H1 (cell line): ENCODE results near the gene SLC26A1. TPM values are rescaled to one million over a fixed set of nuclear protein-coding genes. Genes with fewer than 3 reads are reported as not detected.
A peak's percentile ranks its signal among the peaks of the same experiment; 100 is the strongest.

ENCODE experiments used
- CTCF ChIA-PET: fragments of 300-600 bp; sonication (Branson Sonifier 250); formaldehyde crosslinking; loops from one replicate; lab custom pipeline; 2021; ENCODE audit not compliant: partially characterized antibody; lab: Charles Lee
- POLR2A ChIA-PET: fragments of 300-600 bp; sonication (Branson Sonifier 250); formaldehyde crosslinking; loops from one replicate; lab custom pipeline; 2021; ENCODE audit warnings: inconsistent platforms; ENCODE audit not compliant: partially characterized antibody; lab: Charles Lee
- DNase-seq, 2 experiments: peaks; one replicate each; pipeline versions ENCODE4 v3.0.0 to v3.0.0-alpha.2; 2010 to 2022; ENCODE audit warnings: low spot score in 2 of 2, low read depth in 1 of 2, mixed read lengths in 1 of 2
- FAIRE-seq: peaks from 2 replicates; lab custom pipeline; 2011; peaks lifted over from hg19 to GRCh38; lab: Jason Lieb, UNC
- H2AFZ ChIP-seq: 2 replicates; pipeline ENCODE4 v1.8.1; 2012; ENCODE audit warnings: low read length, inconsistent platforms
- H2AK5ac ChIP-seq: 2 replicates; pipeline ENCODE4 v1.6.1; 2013; ENCODE audit warnings: low read depth, low read length
- H2BK120ac ChIP-seq: replicated peaks from 2 replicates; pipeline ENCODE3; 2013; ENCODE audit warnings: low read depth, low read length, inconsistent platforms
- H2BK12ac ChIP-seq: 2 replicates; pipeline ENCODE4 v1.6.1; 2013; ENCODE audit warnings: low read depth, low read length
- H2BK15ac ChIP-seq: 2 replicates; pipeline ENCODE4 v1.6.1; 2013; ENCODE audit warnings: low read length
- H2BK20ac ChIP-seq: 2 replicates; pipeline ENCODE4 v1.6.1; 2013; ENCODE audit warnings: low read length
- H2BK5ac ChIP-seq: 2 replicates; pipeline ENCODE4 v1.6.1; 2013; ENCODE audit warnings: low read depth, low read length
- H3K14ac ChIP-seq: 2 replicates; pipeline ENCODE4 v1.6.1; 2013; ENCODE audit warnings: inconsistent platforms; ENCODE audit not compliant: insufficient read length
- H3K18ac ChIP-seq: 2 replicates; pipeline ENCODE4 v1.6.1; 2013; ENCODE audit warnings: low read length; ENCODE audit errors: extremely low read depth
- H3K23ac ChIP-seq: 2 replicates; pipeline ENCODE4 v1.6.1; 2013; ENCODE audit warnings: inconsistent platforms; ENCODE audit not compliant: insufficient read length
- H3K23me2 ChIP-seq: 2 replicates; pipeline ENCODE4 v1.6.1; 2013; ENCODE audit warnings: low read depth, low read length
- H3K27ac ChIP-seq: 2 replicates; pipeline ENCODE4 v1.6.1; 2011; ENCODE audit warnings: low read depth, low read length, inconsistent platforms
- H3K27me3 ChIP-seq, 4 experiments: replicated peaks in 1 of 4; 1 replicate in 1 of 4; 2 replicates in 3 of 4; pipeline versions ENCODE4 v1.6.1 to v1.8.1; 2011 to 2013; ENCODE audit warnings: low read length in 3 of 4, mild to moderate bottlenecking in 3 of 4, inconsistent platforms in 2 of 4, mixed read lengths in 2 of 4, moderate library complexity in 1 of 4; ENCODE audit not compliant: control insufficient read depth in 3 of 4, insufficient read depth in 3 of 4; ENCODE audit errors: extremely low read depth in 1 of 4
- H3K36me3 ChIP-seq, 4 experiments: 2 replicates each; pipeline versions ENCODE4 v1.6.1 to v1.8.1; 2011 to 2013; ENCODE audit warnings: mild to moderate bottlenecking in 4 of 4, low read length in 3 of 4, moderate library complexity in 2 of 4, control low read depth in 1 of 4, inconsistent platforms in 1 of 4; ENCODE audit not compliant: insufficient read depth in 4 of 4, control insufficient read depth in 2 of 4
- H3K4ac ChIP-seq: replicated peaks from 2 replicates; pipeline ENCODE3; 2013; ENCODE audit warnings: low read length, low read depth, mixed read lengths, inconsistent platforms; ENCODE audit not compliant: insufficient read length
- H3K4me1 ChIP-seq, 4 experiments: replicated peaks in 1 of 4; 1 replicate in 1 of 4; 2 replicates in 3 of 4; pipeline versions ENCODE4 v1.6.1 to v1.8.1; 2011 to 2013; ENCODE audit warnings: low read length in 3 of 4, inconsistent platforms in 2 of 4, mixed read lengths in 1 of 4; ENCODE audit not compliant: insufficient read depth in 4 of 4, control insufficient read depth in 3 of 4
- H3K4me2 ChIP-seq, 2 experiments: 2 replicates each; pipeline versions ENCODE4 v1.6.1 to v1.8.1; 2011 to 2013; ENCODE audit warnings: low read depth in 2 of 2, low read length in 2 of 2, control low read depth in 1 of 2, inconsistent platforms in 1 of 2, mild to moderate bottlenecking in 1 of 2; ENCODE audit not compliant: insufficient read depth in 1 of 2
- H3K4me3 ChIP-seq, 4 experiments: fragments of 200-600, 300-600 bp in 1 of 4; sonication (generic), shearing (Covaris generic), sonication (Bioruptor Twin) in 1 of 4; 2 replicates each; pipeline versions ENCODE4 v1.5.1 to v1.8.1; 2011 to 2016; ENCODE audit warnings: low read length in 4 of 4, low read depth in 3 of 4, control low read depth in 2 of 4, inconsistent platforms in 2 of 4, mild to moderate bottlenecking in 2 of 4, mixed read lengths in 1 of 4, moderate library complexity in 1 of 4; ENCODE audit not compliant: insufficient read depth in 2 of 4; ENCODE audit errors: extremely low read depth in 1 of 4
- H3K56ac ChIP-seq: replicated peaks from 2 replicates; pipeline ENCODE3; 2013; ENCODE audit warnings: low read depth, mild to moderate bottlenecking, mixed read lengths, low read length, inconsistent platforms; ENCODE audit not compliant: insufficient read length
- H3K79me1 ChIP-seq: 2 replicates; pipeline ENCODE4 v1.6.1; 2013; ENCODE audit warnings: low read depth, low read length, control low read depth
- H3K79me2 ChIP-seq, 2 experiments: 2 replicates each; pipeline versions ENCODE4 v1.6.1 to v1.8.1; 2012 to 2013; ENCODE audit warnings: low read length in 2 of 2, mild to moderate bottlenecking in 2 of 2, inconsistent platforms in 1 of 2; ENCODE audit not compliant: insufficient read depth in 2 of 2, control insufficient read depth in 1 of 2
- H3K9ac ChIP-seq, 4 experiments: replicated peaks in 1 of 4; 1 replicate in 1 of 4; 2 replicates in 3 of 4; pipeline versions ENCODE4 v1.6.1 to v1.8.1; 2011 to 2013; ENCODE audit warnings: low read depth in 3 of 4, low read length in 3 of 4, control low read depth in 2 of 4, mild to moderate bottlenecking in 2 of 4, moderate library complexity in 2 of 4, inconsistent platforms in 1 of 4; ENCODE audit errors: extremely low read depth in 1 of 4
- H3K9me3 ChIP-seq, 2 experiments: 2 replicates each; pipeline versions ENCODE4 v1.6.1 to v1.8.1; 2012 to 2013; ENCODE audit warnings: mild to moderate bottlenecking in 2 of 2, moderate library complexity in 2 of 2, control low read depth in 1 of 2, inconsistent platforms in 1 of 2, low read depth in 1 of 2, low read length in 1 of 2, mixed read lengths in 1 of 2; ENCODE audit not compliant: insufficient read depth in 2 of 2
- H4K20me1 ChIP-seq, 2 experiments: replicated peaks in 1 of 2; 2 replicates each; pipeline versions ENCODE3 to v1.8.1; 2011 to 2013; ENCODE audit warnings: inconsistent platforms in 2 of 2, low read length in 2 of 2, mild to moderate bottlenecking in 1 of 2; ENCODE audit not compliant: insufficient read depth in 2 of 2, control insufficient read depth in 1 of 2
- H4K5ac ChIP-seq: 2 replicates; pipeline ENCODE4 v1.6.1; 2013; ENCODE audit warnings: low read length, low read depth, mixed read lengths, inconsistent platforms; ENCODE audit not compliant: insufficient read length
- H4K8ac ChIP-seq: 2 replicates; pipeline ENCODE4 v1.8.0; 2013; ENCODE audit warnings: mild to moderate bottlenecking, moderate library complexity, low read length, inconsistent platforms; ENCODE audit not compliant: insufficient read depth; ENCODE audit errors: extremely low read depth
- H4K91ac ChIP-seq: replicated peaks from 2 replicates; pipeline ENCODE3; 2013; ENCODE audit warnings: low read length, mixed read lengths, inconsistent platforms; ENCODE audit not compliant: insufficient read length
- BACH1 ChIP-seq: IDR thresholded peaks from 2 replicates; pipeline ENCODE4 v1.6.1; 2012; ENCODE audit warnings: low read length, improper control_type of control experiment
- BCL11A ChIP-seq, 2 experiments: IDR thresholded peaks; one replicate each; pipeline ENCODE4 v1.6.1; 2011; ENCODE audit warnings: low read depth in 2 of 2, low read length in 2 of 2, mild to moderate bottlenecking in 2 of 2
- CEBPB ChIP-seq: IDR thresholded peaks from 2 replicates; pipeline ENCODE4 v1.6.1; 2012; ENCODE audit warnings: low read depth, low read length
- CHD2 ChIP-seq: IDR thresholded peaks from 2 replicates; pipeline ENCODE4 v1.6.1; 2012; ENCODE audit warnings: low read length, improper control_type of control experiment
- HDAC2 ChIP-seq, 2 experiments: fragments of 300-600 bp in 1 of 2; sonication (generic) in 1 of 2; IDR thresholded peaks; 2 replicates each; pipeline ENCODE4 v1.6.1; 2011 to 2012; ENCODE audit warnings: low read depth in 2 of 2, low read length in 2 of 2, mild to moderate bottlenecking in 2 of 2, moderate library complexity in 2 of 2, borderline replicate concordance in 1 of 2, inconsistent platforms in 1 of 2
- HDAC6 ChIP-seq: IDR thresholded peaks from one replicate; pipeline ENCODE4 v1.7.1; 2012; ENCODE audit warnings: low read depth, mild to moderate bottlenecking, inconsistent platforms, low read length, moderate library complexity
- KDM5A ChIP-seq: fragments of 200-600 bp; IDR thresholded peaks from 2 replicates; pipeline ENCODE4 v1.7.1; 2012; ENCODE audit warnings: mild to moderate bottlenecking, low read length, inconsistent platforms, mixed read lengths
- POLR2AphosphoS5 ChIP-seq: IDR thresholded peaks from 2 replicates; pipeline ENCODE4 v1.6.1; 2011; ENCODE audit warnings: low read depth, low read length
- SAP30 ChIP-seq: fragments of 300-600 bp; sonication (generic); IDR thresholded peaks from 2 replicates; pipeline ENCODE4 v1.7.1; 2012; ENCODE audit warnings: low read length, moderate library complexity, mild to moderate bottlenecking, inconsistent platforms; ENCODE audit not compliant: insufficient read depth, insufficient replicate concordance
- SIX5 ChIP-seq: IDR thresholded peaks from 2 replicates; pipeline ENCODE4 v1.6.1; 2011; ENCODE audit warnings: mild to moderate bottlenecking, low read depth, low read length
- TAF1 ChIP-seq: IDR thresholded peaks from 2 replicates; pipeline ENCODE4 v1.6.1; 2011; ENCODE audit warnings: mild to moderate bottlenecking, low read depth, low read length
- ZNF274 ChIP-seq: IDR thresholded peaks from 2 replicates; pipeline ENCODE4 v1.7.0; 2012; ENCODE audit warnings: low read length, borderline replicate concordance; ENCODE audit errors: extremely low read depth
- WGBS, 2 experiments: shearing (Covaris generic) in 1 of 2; methylation state at CpG; one replicate each; pipeline versions ENCODE4 v1.1.6 to v1.1.7; 2013 to 2015; ENCODE audit warnings: low lambda C conversion rate in 2 of 2, mixed read lengths in 2 of 2, inconsistent platforms in 1 of 2, low coverage in 1 of 2, missing lambda C conversion rate in 1 of 2; ENCODE audit not compliant: insufficient replicate concordance in 2 of 2, insufficient coverage in 1 of 2, insufficient read length in 1 of 2; ENCODE audit errors: extremely low coverage in 1 of 2, missing lambda C conversion rate in 1 of 2; 5-methylcytosine and 5-hydroxymethylcytosine counted together
- polyA plus RNA-seq, 7 experiments: library from polyadenylated mRNA; depleted of rRNA in 3 of 7; stranded (reverse) in 5 of 7; unstranded in 2 of 7; fragments of >200 nt in 5 of 7; fragments of 200-250 nt in 2 of 7; gene quantifications; 1 replicate in 5 of 7; 2 replicates in 1 of 7; 4 replicates in 1 of 7; pipeline versions ENCODE4 v1.2.1 to v1.2.3, GENCODE V29; 2011 to 2013; ENCODE audit warnings: missing spikeins in 2 of 7, mixed read lengths in 2 of 7
- total RNA-seq: library from RNA; stranded (reverse); fragmentation: NEBNext Ultra II Directional; extraction: Animal tissue kit (Norgen Biotek cat#: 25700); gene quantifications from 2 replicates; pipeline ENCODE4 v1.2.1, GENCODE V29; 2021

The SLC26A1 gene
- total and polyA plus RNA-seq, 2 of the 8 experiments (the other 6 are each of a cell fraction or from before 2014, with no cell fraction given): 0.11 TPM; not detected in 1

DNA sequence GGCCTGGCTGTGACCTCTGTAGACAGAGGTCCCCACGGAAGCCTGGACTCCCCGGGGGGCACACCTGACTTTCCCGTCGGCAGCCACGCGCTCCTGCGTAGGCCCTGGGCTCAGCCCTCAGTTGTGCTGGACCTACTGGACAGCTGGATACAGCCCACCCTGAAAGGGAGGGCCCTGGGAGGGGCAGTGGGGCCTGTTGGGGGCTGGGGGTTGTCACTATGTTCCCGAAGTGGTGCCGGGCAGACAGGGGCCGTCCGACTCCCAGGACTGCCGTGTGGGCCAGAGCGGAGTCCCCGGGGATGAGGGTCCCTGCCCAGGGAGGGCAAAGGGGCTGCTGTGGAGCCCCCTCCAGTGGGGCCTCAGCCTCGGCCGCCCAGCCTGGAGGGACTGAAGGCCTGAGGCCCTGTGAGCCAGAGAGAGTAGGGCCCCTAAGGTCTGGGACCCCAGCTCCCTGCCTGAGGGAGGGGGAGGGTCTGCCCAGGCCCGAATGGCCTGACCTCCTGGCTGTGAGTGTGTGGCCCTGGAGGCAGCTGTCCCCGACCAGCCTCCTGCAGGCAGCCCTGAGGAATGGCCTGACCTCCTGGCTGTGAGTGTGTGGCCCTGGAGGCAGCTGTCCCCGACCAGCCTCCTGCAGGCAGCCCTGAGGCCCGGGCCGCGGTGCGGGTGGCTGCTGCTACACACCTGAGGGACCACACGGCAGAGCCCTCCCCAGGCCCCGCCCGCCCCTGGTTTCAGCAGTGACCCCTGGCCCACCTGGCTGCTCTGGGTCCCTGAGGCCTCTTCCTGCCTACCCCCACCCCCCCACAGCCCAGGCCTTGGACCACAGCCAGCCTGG is 44.0 kb upstream of the SLC26A1 start:
- Histone ChIP-seq H4K91ac (no peak overlapping the region), H3K14ac (no peak overlapping the region), H3K4ac (no peak overlapping the region), H3K4me1 (peaks cover 0 to 16% (median 5%) of the 10 kb centered on the region in 4 experiments; a peak in 6 of 7 replicates), H3K36me3 (no peaks in the 10 kb centered on the region), H2BK5ac (no peak overlapping the region), H3K27me3 (no peaks in the 10 kb centered on the region), H4K20me1 (no peaks in the 10 kb centered on the region), H2BK20ac (no peak overlapping the region), H4K5ac (no peak overlapping the region), H2BK15ac (no peak overlapping the region), H3K4me3 (no peak overlapping the region), H3K4me2 (no peak overlapping the region), H3K9me3 (no peaks in the 10 kb centered on the region), H3K23me2 (peaks cover 4% of the 10 kb centered on the region), H2AFZ (no peak overlapping the region), H4K8ac (peak overlapping the region; percentile 57; the same call in 1 of the 2 replicates), H2BK120ac (no peak overlapping the region), H3K23ac (no peak overlapping the region), H2BK12ac (no peak overlapping the region), H3K27ac (no peak overlapping the region), H3K79me1 (no peaks in the 10 kb centered on the region), H3K18ac (no peak overlapping the region; the same call in 1 of the 2 replicates), H2AK5ac (no peak overlapping the region)
- ChIA-PET CTCF (interaction anchor here (0.7 to 2.0 kb wide), 5 partner anchors 10 to 49 kb away, joined by 3 to 6 read pairs (median 4); no protein-coding TSS in a partner anchor), POLR2A (interaction anchor here (1.4 kb wide), 1 partner anchor 10 kb away, joined by 5 read pairs; no protein-coding TSS in a partner anchor)
- no peak for DNase-seq
- FAIRE-seq: no peak
- 91% methylated on average over 20 of the region's 26 CpGs; no CpG with 5 or more reads in 1 of the 2 experiments for WGBS, 2 experiments
- no peak for TF ChIP-seq BCL11A (IDR thresholded peaks at IDR 0.05; ENCODE audit: low read depth in 2 of 2, low read length in 2 of 2)
- no peak for TF ChIP-seq POLR2AphosphoS5
- no peak for TF ChIP-seq SIX5
- TF ChIP-seq BACH1: no peak
- no peak for TF ChIP-seq TAF1
- no peak for TF ChIP-seq HDAC6
- TF ChIP-seq ZNF274: no peak
- no peak for TF ChIP-seq CHD2
- no peak for TF ChIP-seq KDM5A
- no peak for TF ChIP-seq CEBPB
- no peak for TF ChIP-seq SAP30
- TF ChIP-seq HDAC2 (IDR thresholded peaks at IDR 0.05; ENCODE audit: borderline replicate concordance in 1 of 2, low read depth in 2 of 2, low read length in 2 of 2): no peak
- TF ChIP-seq, all 59 proteins: peak for 0
- H3K79me2 ChIP-seq: no peaks in the 10 kb centered on the region
- no peak overlapping the region for H3K9ac ChIP-seq
- H3K56ac ChIP-seq: no peak overlapping the region
